HG03108 (cell line): Measurements from ENCODE around the gene SIK3.

Experiments used
- ATAC-seq: cut with Tn5 transposase; IDR thresholded peaks from one replicate; pipeline ENCODE4 v1.9.1; 2021; ENCODE audit warnings: moderate library complexity; ENCODE audit not compliant: unreplicated experiment

SIK3 gene

GRCh38 chr11:116973270-116973669, 125.0 kb downstream of the SIK3 start:
- no peak for ATAC-seq

DNA sequence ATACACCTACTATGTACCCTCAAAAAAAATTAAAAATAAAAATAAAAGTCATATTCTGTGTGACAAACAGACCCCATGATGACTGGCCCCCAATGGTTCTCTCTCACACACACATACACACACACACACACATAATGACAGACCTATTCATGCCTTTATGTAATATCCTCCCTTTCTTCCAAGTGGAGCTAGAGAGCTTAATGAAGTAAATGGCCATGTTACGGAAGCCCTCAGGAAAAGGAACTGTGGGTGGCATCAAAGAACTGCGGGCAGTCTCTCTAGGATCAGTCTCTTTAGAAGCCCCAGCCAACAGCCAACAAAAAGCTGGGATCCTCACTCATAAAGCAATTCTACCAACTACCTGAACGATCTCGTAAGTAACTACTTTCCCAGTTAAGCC, 125.5 kb downstream of the SIK3 start:
- no peak for ATAC-seq

- ATAC-seq, result no peak
Measured at GRCh38 chr11:116970485-116971292, 127.5 kb downstream of the SIK3 start.

DNA sequence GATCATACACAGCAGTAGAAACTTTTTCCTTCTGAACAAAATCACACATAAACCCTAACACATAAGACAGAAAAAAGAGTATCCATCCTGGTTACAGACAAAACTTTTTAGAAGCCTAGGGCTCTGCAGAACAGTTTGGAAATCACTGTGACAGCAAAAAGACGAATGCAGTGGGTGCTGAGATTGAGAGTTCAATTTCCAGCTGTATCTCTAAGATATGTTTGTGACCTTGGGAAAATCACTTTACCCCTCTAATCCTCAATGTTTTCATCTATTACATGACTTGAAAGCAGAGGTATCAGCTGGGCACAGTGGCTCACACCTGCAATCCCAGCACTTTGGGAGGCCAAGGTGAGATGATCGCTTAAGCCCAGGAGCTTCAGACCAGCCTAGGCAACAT, 128.5 kb downstream of the SIK3 start:
- ATAC-seq, result no peak

- no peak for ATAC-seq
Measured at GRCh38 chr11:116964269-116964668, 134.0 kb downstream of the SIK3 start.

- no peak for ATAC-seq
Measured at GRCh38 chr11:116963813-116964212, 134.4 kb downstream of the SIK3 start.

DNA sequence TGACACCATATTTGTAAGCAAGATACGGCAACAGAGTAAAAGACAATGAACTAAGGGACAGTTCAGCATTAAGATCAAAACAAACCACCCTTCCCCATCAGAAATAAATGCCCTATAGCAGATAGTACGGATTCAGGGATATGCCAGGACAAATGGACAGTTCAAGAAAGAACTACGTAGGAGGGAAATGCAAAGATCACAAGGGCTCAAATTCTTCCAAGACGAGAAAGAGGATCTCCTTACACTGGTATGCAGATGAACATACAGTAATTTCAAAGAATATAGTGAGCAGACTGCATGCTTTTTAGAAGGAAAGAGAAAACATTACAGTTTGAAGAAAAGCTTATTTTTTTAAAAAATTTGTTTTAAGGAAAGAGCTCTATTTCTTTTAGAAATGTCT, 136.1 kb downstream of the SIK3 start:
- ATAC-seq, result no peak

GRCh38 chr11:116960930-116961329, 137.3 kb downstream of the SIK3 start:
- no peak for ATAC-seq

DNA sequence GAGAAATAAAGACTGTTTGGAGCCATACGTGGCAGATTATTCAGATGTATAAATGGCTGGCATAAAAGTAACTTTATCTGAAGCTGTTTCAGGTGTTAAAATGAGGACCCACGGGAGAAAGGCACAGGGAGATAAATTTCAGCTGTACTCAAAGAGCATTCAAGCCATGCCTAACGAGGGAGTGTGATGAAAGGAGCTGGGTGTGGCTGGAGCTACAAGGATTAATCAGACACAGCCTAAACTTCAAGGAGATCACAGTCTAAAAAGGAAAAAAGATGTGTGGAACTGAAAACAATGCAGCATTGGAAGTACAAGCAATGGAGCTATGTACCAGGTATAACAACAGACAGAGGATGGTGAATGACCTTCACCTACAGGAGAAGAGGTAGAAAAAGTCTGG, 140.0 kb downstream of the SIK3 start:
- ATAC-seq, result no peak

GRCh38 chr11:116955949-116956348, 142.3 kb downstream of the SIK3 start:
- ATAC-seq, result no peak

GRCh38 chr11:116955548-116955947, 142.7 kb downstream of the SIK3 start:
- ATAC-seq, result no peak

- no peak for ATAC-seq
Measured at GRCh38 chr11:116953530-116954285, 144.5 kb downstream of the SIK3 start.

GRCh38 chr11:116951762-116952161, 146.5 kb downstream of the SIK3 start:
- no peak for ATAC-seq

DNA sequence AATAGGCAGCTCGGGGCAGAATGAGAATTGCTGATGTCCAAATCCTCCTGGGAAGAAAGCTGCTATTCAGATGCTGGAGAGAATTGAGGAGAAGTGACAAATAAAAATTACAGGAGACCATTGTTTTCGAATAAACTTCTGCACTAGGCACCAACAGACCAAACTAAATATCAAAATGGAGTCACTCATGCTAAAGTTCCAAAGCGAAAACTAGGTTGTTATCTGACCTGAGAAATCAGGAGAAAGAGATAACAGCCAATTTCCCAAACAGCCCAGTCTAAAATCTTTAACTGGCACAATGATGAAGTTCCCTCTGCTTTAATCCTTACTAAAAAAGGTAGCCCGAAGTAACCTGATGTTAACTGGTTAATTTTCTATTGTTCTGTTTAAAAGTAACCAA, 148.0 kb downstream of the SIK3 start:
- no peak for ATAC-seq

- ATAC-seq, result no peak
Measured at GRCh38 chr11:116948391-116948790, 149.8 kb downstream of the SIK3 start.

GRCh38 chr11:116946414-116946813, 151.8 kb downstream of the SIK3 start:
- no peak for ATAC-seq

DNA sequence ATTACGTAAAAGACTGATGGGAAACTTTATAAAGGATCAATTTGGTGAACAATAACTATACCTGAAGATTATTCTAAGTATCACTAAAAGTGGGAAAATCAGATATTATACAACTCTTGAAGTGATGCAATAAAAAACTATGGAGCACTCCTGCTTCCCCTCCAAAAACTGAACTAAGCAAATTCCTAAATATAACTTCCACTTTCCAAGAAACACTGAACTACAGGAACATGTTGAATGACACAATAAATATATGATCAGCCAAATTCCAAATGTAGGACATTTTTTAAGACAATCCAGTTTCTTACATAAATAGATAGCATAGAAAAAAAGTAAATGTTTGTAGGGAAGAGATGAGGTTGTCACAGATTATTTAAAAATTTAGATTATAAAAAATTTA, 158.7 kb downstream of the SIK3 start:
- no peak for ATAC-seq

- ATAC-seq, result no peak
Measured at GRCh38 chr11:116938471-116939070, 159.7 kb downstream of the SIK3 start.

GRCh38 chr11:116936754-116937446, 161.3 kb downstream of the SIK3 start:
- no peak for ATAC-seq

- no peak for ATAC-seq
Measured at GRCh38 chr11:116935514-116935913, 162.7 kb downstream of the SIK3 start.

- ATAC-seq, result no peak
Measured at GRCh38 chr11:116935089-116935488, 163.1 kb downstream of the SIK3 start.
